GM19351 (cell line): ENCODE results near the gene GRIP2.
"Not testable (repeated sequence)": the region's sequence is repeated elsewhere in the genome, so short reads cannot be mapped to it uniquely, and the experiment has no call there.

Source experiments
- ATAC-seq: cut with Tn5 transposase; IDR thresholded peaks from one replicate; pipeline ENCODE4 v1.9.1; 2021; ENCODE audit warnings: mild to moderate bottlenecking, moderate library complexity; ENCODE audit not compliant: unreplicated experiment

Gene GRIP2

GRCh38 chr3:14522768-14523167, 17.4 kb downstream of the GRIP2 start:
- no peak for ATAC-seq

GRCh38 chr3:14522129-14522691, 17.9 kb downstream of the GRIP2 start:
- no peak for ATAC-seq

GRCh38 chr3:14521611-14522010, 18.5 kb downstream of the GRIP2 start:
- ATAC-seq, result no peak

- no peak for ATAC-seq
These were observed 19.2 kb downstream of the GRIP2 start for GRCh38 chr3:14520967-14521366.

- no peak for ATAC-seq
These were observed 20.0 kb downstream of the GRIP2 start for GRCh38 chr3:14520149-14520548.

- no peak for ATAC-seq
These were observed 20.7 kb downstream of the GRIP2 start for GRCh38 chr3:14519406-14519805.

GRCh38 chr3:14518893-14519292, 21.2 kb downstream of the GRIP2 start:
- no peak for ATAC-seq

- ATAC-seq, result no peak
These were observed 21.7 kb downstream of the GRIP2 start for GRCh38 chr3:14518432-14518802.

- no peak for ATAC-seq
These were observed 22.3 kb downstream of the GRIP2 start for GRCh38 chr3:14517601-14518431.

- ATAC-seq, result no peak
These were observed 23.3 kb downstream of the GRIP2 start for GRCh38 chr3:14516738-14517345.

GRCh38 chr3:14515526-14515925, 24.6 kb downstream of the GRIP2 start:
- not testable (repeated sequence) for ATAC-seq

- ATAC-seq, result no peak
These were observed 25.8 kb downstream of the GRIP2 start for GRCh38 chr3:14514323-14514720.

GRCh38 chr3:14513566-14514322, 26.4 kb downstream of the GRIP2 start:
- ATAC-seq, result no peak

GRCh38 chr3:14512942-14513327, 27.2 kb downstream of the GRIP2 start:
- ATAC-seq, result no peak

GRCh38 chr3:14512281-14512941, 27.7 kb downstream of the GRIP2 start:
- ATAC-seq, result no peak

GRCh38 chr3:14511623-14512280, 28.4 kb downstream of the GRIP2 start:
- ATAC-seq, result no peak

GRCh38 chr3:14510838-14511622, 29.1 kb downstream of the GRIP2 start:
- no peak for ATAC-seq

- ATAC-seq, result no peak
These were observed 30.4 kb downstream of the GRIP2 start for GRCh38 chr3:14509796-14510100.

- ATAC-seq, result peak; percentile 65
These were observed 31.0 kb downstream of the GRIP2 start for GRCh38 chr3:14508966-14509795.
